Activated CD4-positive, CD25-positive, alpha-beta regulatory T cell (primary cell): Measurements from ENCODE around the gene HYCC2.
"Not testable (repeated sequence)": the region's sequence is repeated elsewhere in the genome, so short reads cannot be mapped to it uniquely, and the experiment has no call there.

Source experiments
- DNase-seq, 4 experiments: peaks; one replicate each; lab custom pipeline; 2025; lab: John Stamatoyannopoulos, UW

Gene HYCC2

DNA sequence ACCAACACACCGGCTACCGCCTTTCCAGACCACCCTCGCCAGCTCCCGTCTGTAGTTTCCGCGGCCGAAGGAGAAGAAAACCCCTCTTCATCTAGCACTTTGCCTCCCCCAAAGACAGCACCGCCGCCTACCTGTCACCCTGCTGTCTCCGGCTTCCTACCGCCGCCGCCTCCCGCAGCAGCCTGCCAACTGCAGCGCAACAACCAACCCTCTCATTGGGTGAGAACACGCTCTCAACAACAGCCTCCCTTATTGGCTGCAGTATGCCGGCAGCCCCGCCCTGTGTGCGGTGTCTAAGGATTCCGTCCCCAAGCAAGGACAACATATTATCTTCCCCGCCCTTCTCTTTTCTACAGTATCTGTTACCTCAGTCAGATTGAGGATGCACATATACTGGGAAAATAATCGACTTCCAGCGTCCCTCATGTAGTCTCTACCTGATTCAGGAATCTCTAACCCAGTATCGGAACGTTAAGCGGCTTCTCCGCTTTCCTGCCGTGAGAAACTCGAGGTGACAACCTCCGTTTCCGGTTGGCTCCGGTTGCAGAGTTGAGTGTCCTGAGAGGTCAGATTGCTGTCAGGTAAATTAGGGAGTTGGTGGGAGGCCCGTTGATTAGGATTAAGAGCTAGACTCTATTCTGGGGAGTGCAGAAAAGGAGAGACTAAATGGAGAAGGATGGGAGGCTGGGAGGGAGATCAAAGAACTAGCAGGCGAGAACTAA is at the start of gene HYCC2, which contains the start of gene NDUFB3:
Gene HYCC2, minus strand, starts transcription at position 193 of the 722 bp plus-strand sequence. CDS start 47,662 bp downstream, outside the sequence.
Gene NDUFB3, plus strand, starts transcription at position 523 of the 722 bp plus-strand sequence. CDS start 6,882 bp downstream, outside the sequence.
- peak; percentile 73 to 86 (median 81) for DNase-seq

GRCh38 chr2:201118961-201119854 is 47.7 kb upstream of the HYCC2 start:
- DNase-seq: no peak

- peak; percentile 59 to 78 (median 72) for DNase-seq
Observed at GRCh38 chr2:201118121-201118960, 46.9 kb upstream of the HYCC2 start.

DNA sequence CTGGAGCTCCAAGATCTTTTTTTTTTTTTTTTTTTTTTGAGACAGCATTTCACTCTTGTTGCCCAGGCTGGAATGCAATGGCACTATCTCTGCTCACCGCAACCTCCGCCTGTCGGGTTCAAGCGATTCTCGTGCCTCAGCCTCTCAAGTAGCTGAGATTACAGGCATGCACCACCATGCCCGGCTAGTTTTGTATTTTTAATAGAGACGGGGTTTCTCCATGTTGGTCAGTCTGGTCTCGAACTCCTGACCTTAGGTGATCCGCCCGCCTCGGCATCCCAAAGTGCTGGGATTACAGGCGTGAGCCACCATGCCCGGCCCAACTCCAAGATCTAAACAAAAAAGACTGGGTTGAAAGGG is 46.2 kb upstream of the HYCC2 start:
- DNase-seq: not testable (repeated sequence)

DNA sequence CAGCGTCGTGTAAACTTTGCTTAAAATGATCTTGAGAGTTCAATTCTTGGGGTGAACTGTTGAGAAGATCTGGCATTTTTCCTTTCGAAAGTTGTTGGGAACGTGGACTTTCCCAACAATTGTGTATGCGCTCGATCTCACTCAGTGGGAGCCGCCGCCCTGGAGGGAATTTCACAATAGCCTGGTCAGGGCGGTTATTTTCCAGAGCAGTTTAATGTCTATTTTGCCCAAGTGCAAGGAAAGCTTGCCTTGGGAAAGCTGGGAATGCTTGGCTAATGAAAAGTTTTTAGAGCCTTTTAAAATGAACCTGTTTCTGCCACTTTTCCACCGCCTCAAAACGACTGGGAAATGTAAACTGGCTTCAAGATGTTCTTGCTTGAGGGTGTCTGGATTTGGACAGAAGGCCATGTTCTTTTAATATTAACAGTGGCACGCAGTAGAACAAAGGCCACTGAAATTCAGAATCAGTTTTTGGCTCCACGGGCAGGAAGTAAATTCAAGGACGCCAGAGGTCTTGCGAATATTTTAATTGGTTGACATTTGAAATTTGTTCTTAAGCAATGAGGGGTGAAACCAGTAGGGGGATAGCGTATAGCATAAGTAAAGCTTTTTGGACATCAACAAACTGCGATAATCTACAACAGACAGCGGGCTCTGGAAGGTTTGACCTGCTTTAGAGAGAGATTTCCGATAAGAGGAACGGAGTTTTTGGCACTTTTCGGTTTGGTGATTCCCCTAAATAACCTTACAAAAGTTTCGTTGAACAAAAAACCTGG is 45.7 kb upstream of the HYCC2 start:
- DNase-seq: no peak

- DNase-seq: peak; percentile 46 to 70 (median 56)
Observed at GRCh38 chr2:201116115-201116958, 44.9 kb upstream of the HYCC2 start, which contains the start of gene CFLAR. CFLAR (plus strand) TSS chr2:201116164; CDS start chr2:201129866, 13,702 bp downstream.

- DNase-seq: no peak
Observed at GRCh38 chr2:201114846-201115245, 43.4 kb upstream of the HYCC2 start.

DNA sequence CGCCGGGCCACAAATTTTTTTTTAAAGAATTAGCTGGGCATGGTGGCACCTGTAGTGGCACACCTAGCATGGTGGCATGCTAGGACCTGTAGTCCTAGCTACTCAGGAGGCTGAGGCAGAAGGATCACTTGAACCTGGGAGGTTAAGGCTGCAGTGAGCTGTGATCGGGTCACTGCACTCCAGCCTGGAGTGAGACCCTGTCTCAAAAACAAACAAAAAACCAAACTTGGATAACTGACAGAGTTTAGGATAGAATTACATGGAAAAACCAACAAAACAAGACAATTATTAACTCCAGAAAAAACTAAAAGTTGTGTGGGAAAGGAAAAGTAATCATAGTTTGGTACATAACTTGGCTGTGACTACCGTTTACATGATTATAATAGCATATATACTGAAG is 42.9 kb upstream of the HYCC2 start:
- no peak for DNase-seq

- DNase-seq: no peak
Observed at GRCh38 chr2:201111096-201111495, 39.6 kb upstream of the HYCC2 start.

DNA sequence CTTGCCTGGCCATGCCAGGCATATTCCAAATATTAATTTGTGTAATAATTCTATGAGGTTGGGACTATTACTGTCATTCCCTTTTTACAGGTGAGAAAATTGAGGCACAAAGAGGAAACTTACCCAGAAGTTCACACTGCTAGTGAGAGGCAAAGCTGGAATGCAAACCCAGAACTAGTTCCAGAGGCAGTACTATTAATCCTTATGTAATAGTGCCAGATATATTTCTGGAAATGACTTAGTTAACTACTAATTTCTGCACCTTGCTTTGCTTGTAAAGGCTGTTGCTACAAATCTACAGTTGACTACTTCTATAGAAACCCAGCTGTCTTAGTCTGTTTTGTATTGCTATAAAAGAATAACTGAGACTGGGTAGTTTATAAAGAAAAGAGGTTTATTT is 39.1 kb upstream of the HYCC2 start:
- DNase-seq: no peak

- DNase-seq: no peak
Observed at GRCh38 chr2:201109186-201109585, 37.7 kb upstream of the HYCC2 start.

- DNase-seq: no peak
Observed at GRCh38 chr2:201108341-201108740, 36.9 kb upstream of the HYCC2 start.

DNA sequence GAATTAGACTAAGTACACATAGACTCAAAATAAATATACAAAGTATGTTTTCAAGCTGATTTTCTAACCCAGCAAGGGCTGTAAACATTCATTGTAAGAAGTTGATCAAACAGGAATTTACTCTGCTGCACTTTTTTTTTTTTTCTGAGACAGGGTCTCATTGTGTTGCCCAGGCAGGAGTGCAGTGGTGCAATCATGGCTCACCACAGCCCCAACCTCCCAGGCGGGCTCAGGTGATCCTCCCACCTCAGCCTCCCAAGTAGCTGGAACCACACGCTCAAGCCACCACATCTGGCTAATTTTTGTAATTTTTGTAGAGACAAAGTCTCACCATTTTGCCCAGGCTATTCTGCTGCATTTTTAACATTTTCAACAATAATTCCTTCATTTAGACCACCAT is 36.2 kb upstream of the HYCC2 start:
- no peak for DNase-seq

GRCh38 chr2:201105759-201106158 is 34.3 kb upstream of the HYCC2 start:
- DNase-seq: no peak

DNA sequence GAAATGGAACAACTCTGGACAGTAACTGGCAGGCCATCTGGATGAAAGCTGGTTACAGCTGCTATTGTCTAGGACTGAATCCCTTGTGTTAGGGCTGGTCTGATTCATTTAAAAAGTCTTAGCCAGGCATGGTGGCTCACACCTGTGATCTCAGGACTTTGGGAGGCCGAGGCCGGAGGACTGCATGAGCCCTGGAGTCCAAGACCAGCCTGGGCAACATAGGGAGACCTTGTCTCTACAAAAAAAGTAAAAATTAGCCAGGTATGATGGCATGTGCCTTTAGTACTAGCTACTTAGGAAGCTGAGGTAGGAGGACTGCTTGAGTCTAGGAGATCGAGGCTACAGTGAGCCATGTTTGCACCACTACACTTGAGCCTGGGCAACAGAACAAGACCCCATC is 29.0 kb upstream of the HYCC2 start:
- no peak for DNase-seq

- DNase-seq: no peak
Observed at GRCh38 chr2:201093573-201093972, 22.1 kb upstream of the HYCC2 start.

GRCh38 chr2:201090574-201090973 is 19.1 kb upstream of the HYCC2 start:
- no peak for DNase-seq

DNA sequence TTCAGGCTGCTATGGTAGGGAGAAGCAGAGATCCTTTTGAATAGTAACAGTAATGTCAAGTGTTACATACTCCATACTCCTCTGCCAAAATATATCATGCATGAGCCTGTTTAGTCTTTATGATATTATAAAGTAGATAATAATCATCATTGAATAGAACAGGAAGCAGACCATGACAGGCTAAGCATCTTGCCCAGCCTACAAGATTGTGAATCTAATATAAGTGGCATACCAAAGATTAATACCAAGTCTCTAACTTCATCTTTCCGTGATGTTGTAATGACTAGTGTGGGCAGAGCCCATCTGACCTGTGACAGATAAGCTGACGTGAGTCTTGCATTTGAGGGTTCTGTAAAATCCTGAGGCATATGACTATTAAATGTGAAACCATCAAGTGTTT is 13.4 kb upstream of the HYCC2 start:
- no peak for DNase-seq

DNA sequence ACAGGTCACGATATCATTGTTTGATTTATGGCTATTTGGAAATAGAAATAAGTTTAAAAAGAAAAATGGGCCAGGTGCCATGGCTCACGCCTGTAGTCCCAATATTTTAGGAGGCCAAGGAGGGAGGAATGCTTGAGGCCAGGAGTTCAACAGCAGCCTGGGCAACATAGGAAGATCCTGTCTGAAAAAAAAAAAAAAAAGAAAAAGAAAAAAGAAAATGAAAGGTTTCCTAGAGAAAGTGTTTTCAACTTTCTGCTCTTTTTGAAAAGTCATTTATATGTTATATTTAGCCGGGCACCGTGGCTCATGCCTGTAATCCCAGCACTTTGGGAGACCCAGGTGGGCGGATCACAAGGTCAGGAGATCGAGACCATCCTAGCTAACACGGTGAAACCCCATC is 3.5 kb upstream of the HYCC2 start:
- no peak for DNase-seq

- DNase-seq: no peak
Observed at GRCh38 chr2:201073071-201073470, 1.6 kb upstream of the HYCC2 start.
